Activated T-helper 17 cell treated with anti-CD3 and anti-CD28 coated beads, Interleukin-2, amount 50 U/mL, for 72 hours (primary cell): ENCODE data around the gene IFFO2. TPM values are rescaled to one million over a fixed set of nuclear protein-coding genes. Genes with fewer than 3 reads are reported as not detected.

Source experiments
- ATAC-seq: fragments of 150-1000 bp; cut with Tn5 transposase; replicated peaks from 2 replicates; pipeline ENCODE4 v1.10.0; 2021; ENCODE audit warnings: mild to moderate bottlenecking, moderate library complexity
- H3K27ac Mint-ChIP-seq: one replicate; pipeline ENCODE4 v1.8.0; 2022; ENCODE audit warnings: mixed read lengths
- H3K27me3 Mint-ChIP-seq: one replicate; pipeline ENCODE4 v1.8.0; 2022; ENCODE audit warnings: mixed read lengths
- H3K36me3 Mint-ChIP-seq: one replicate; pipeline ENCODE4 v1.8.0; 2022; ENCODE audit warnings: low read depth, mild to moderate bottlenecking, mixed read lengths
- H3K4me1 Mint-ChIP-seq: one replicate; pipeline ENCODE4 v1.8.0; 2022; ENCODE audit warnings: mixed read lengths
- H3K4me3 Mint-ChIP-seq: one replicate; pipeline ENCODE4 v1.8.0; 2022; ENCODE audit warnings: mild to moderate bottlenecking, mixed read lengths
- H3K9me3 Mint-ChIP-seq: one replicate; pipeline ENCODE4 v1.8.0; 2022; ENCODE audit warnings: mixed read lengths
- total RNA-seq, 2 donors: library from RNA; stranded (reverse); gene quantifications; one replicate each; pipeline ENCODE4 v1.2.3, GENCODE V29; 2022

Gene IFFO2
- total RNA-seq, 2 donors from 2014 or later, result 17.0 to 38.2 TPM

- Mint-ChIP-seq H3K27me3 (no peaks in the 10 kb centered on the region), H3K36me3 (peaks cover 17% of the 10 kb centered on the region), H3K9me3 (no peaks in the 10 kb centered on the region), H3K4me3 (no peak overlapping the region), H3K27ac (peak overlapping the region; percentile 77), H3K4me1 (peaks cover 50% of the 10 kb centered on the region)
- no peak for ATAC-seq
Observed at GRCh38 chr1:18940303-18941020, 16.0 kb downstream of the IFFO2 start.

- H3K4me1 Mint-ChIP-seq, result peaks cover 47% of the 10 kb centered on the region
- H3K27ac Mint-ChIP-seq, result peak overlapping the region; percentile 77
- no peaks in the 10 kb centered on the region for H3K27me3 Mint-ChIP-seq
- no peak for ATAC-seq
- H3K9me3 Mint-ChIP-seq, result no peaks in the 10 kb centered on the region
- peaks cover 17% of the 10 kb centered on the region for H3K36me3 Mint-ChIP-seq
- H3K4me3 Mint-ChIP-seq, result no peak overlapping the region
Observed at GRCh38 chr1:18939398-18940302, 16.8 kb downstream of the IFFO2 start.

DNA sequence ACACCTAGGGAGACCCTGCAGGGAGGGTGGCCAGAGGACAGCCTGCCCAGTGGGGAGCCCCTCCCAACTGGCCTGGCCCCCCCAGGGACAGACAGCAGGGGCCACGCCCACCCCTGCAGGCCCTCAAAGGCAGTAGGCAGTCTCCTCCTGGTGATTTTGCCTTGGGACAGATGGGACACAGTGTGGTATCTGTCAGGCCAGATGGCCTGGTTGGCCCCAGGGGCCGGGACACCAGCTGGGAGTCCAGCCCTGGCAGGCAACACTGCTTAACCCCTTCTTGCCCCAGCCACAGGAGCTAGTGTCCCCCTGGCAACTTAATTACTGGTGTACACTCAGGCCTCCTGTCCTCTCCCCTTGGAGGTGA lies 17.8 kb downstream of the IFFO2 start:
- Mint-ChIP-seq H3K4me1 (peaks cover 41% of the 10 kb centered on the region), H3K27me3 (no peaks in the 10 kb centered on the region), H3K4me3 (no peak overlapping the region), H3K27ac (no peak overlapping the region), H3K36me3 (peaks cover 11% of the 10 kb centered on the region), H3K9me3 (no peaks in the 10 kb centered on the region)
- ATAC-seq, result no peak

DNA sequence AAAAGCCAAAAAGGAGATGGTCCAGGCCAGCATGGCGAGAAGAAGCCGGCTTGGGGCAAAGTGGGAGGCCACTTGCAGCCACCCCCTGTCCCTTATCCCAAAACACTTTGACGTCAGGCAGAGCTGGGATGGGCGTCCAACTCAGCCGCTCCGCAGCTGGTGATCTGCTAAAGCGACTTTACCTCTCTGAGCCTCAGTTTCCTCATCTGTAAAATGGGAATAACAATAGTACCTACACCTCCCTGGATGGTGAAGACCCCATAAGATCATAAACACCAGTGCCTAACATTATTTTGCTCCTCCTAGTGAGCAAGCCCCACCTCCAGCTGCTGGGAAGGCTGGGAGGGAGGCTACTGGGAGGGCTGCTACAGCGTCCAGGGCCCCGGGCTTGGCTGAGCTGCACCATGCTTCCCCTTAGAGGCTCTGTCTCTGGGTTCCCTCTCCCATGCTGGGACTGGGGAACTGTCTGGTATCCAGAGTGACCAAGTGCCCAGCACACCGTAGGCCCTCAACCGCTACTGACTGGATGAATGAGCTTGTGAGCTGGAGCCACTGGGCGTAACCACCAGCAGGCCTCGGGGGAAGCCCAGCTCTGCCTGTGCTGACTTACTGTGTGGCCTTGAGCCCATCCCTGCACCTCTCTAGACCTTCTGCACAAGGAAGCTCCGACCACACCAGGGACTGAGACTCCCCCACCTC lies 18.3 kb downstream of the IFFO2 start:
- Mint-ChIP-seq H3K4me1 (peaks cover 41% of the 10 kb centered on the region), H3K36me3 (peaks cover 5% of the 10 kb centered on the region), H3K4me3 (no peak overlapping the region), H3K9me3 (no peaks in the 10 kb centered on the region), H3K27me3 (no peaks in the 10 kb centered on the region), H3K27ac (no peak overlapping the region)
- no peak for ATAC-seq

GRCh38 chr1:18937539-18937938 lies 18.9 kb downstream of the IFFO2 start:
- Mint-ChIP-seq H3K4me3 (no peak overlapping the region), H3K4me1 (peaks cover 44% of the 10 kb centered on the region), H3K36me3 (peaks cover 5% of the 10 kb centered on the region), H3K9me3 (no peaks in the 10 kb centered on the region), H3K27ac (peak overlapping the region; percentile 33), H3K27me3 (no peaks in the 10 kb centered on the region)
- peak; percentile 63 for ATAC-seq

GRCh38 chr1:18936814-18937481 lies 19.5 kb downstream of the IFFO2 start:
- Mint-ChIP-seq H3K27ac (peak overlapping the region; percentile 33), H3K4me1 (peaks cover 49% of the 10 kb centered on the region)

GRCh38 chr1:18936471-18936813 lies 20.0 kb downstream of the IFFO2 start:
- peak overlapping the region; percentile 33 for H3K27ac Mint-ChIP-seq
- H3K4me3 Mint-ChIP-seq, result peak overlapping the region; percentile 3
- peaks cover 5% of the 10 kb centered on the region for H3K36me3 Mint-ChIP-seq
- no peaks in the 10 kb centered on the region for H3K27me3 Mint-ChIP-seq
- H3K4me1 Mint-ChIP-seq, result peaks cover 54% of the 10 kb centered on the region
- H3K9me3 Mint-ChIP-seq, result no peaks in the 10 kb centered on the region
- ATAC-seq, result no peak

More at GRCh38 chr1:18936814-18937481, 19.5 kb downstream of the IFFO2 start:
- Mint-ChIP-seq H3K27me3 (no peaks in the 10 kb centered on the region), H3K9me3 (no peaks in the 10 kb centered on the region), H3K36me3 (peaks cover 5% of the 10 kb centered on the region), H3K4me3 (peak overlapping the region; percentile 3)
- no peak for ATAC-seq

- H3K27ac Mint-ChIP-seq, result peak overlapping the region; percentile 49
- peak; percentile 30 for ATAC-seq
- peaks cover 49% of the 10 kb centered on the region for H3K4me1 Mint-ChIP-seq
- no peaks in the 10 kb centered on the region for H3K9me3 Mint-ChIP-seq
- H3K27me3 Mint-ChIP-seq, result no peaks in the 10 kb centered on the region
- peaks cover 5% of the 10 kb centered on the region for H3K36me3 Mint-ChIP-seq
- H3K4me3 Mint-ChIP-seq, result peak overlapping the region; percentile 24
Observed at GRCh38 chr1:18934205-18935000, 22.1 kb downstream of the IFFO2 start.

GRCh38 chr1:18932879-18933278 lies 23.6 kb downstream of the IFFO2 start:
- Mint-ChIP-seq H3K4me1 (peaks cover 57% of the 10 kb centered on the region), H3K27me3 (no peaks in the 10 kb centered on the region), H3K9me3 (no peaks in the 10 kb centered on the region), H3K4me3 (peak overlapping the region; percentile 83), H3K36me3 (peaks cover 5% of the 10 kb centered on the region), H3K27ac (peak overlapping the region; percentile 79)
- no peak for ATAC-seq

DNA sequence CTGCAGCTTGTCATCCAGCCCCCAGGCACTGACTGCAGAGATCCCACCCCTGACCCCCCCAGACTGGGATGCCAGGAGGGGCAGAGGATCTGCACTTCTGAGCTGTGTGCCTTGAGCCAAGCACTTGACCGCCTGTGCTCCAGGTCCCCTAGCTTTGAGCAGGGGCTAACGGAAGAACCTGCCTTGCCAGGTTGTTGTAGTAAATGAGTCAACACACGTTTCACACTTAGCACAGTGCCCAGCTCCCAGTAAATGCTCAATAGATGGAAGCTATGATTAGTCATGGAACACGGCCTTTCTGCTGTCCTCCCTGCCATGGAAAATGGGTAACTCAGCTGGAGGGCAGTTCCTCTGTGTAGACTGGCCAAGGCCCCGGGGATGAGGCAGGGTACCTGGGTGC lies 24.1 kb downstream of the IFFO2 start:
- Mint-ChIP-seq H3K4me1 (peaks cover 62% of the 10 kb centered on the region), H3K4me3 (peak overlapping the region; percentile 83), H3K36me3 (peaks cover 5% of the 10 kb centered on the region), H3K27ac (peak overlapping the region; percentile 79), H3K9me3 (no peaks in the 10 kb centered on the region), H3K27me3 (no peaks in the 10 kb centered on the region)
- peak; percentile 27 for ATAC-seq

GRCh38 chr1:18931730-18932129 lies 24.7 kb downstream of the IFFO2 start:
- Mint-ChIP-seq H3K27me3 (no peaks in the 10 kb centered on the region), H3K9me3 (no peaks in the 10 kb centered on the region), H3K36me3 (peaks cover 2% of the 10 kb centered on the region), H3K4me1 (peaks cover 55% of the 10 kb centered on the region), H3K4me3 (peak overlapping the region; percentile 83), H3K27ac (peak overlapping the region; percentile 79)
- no peak for ATAC-seq

DNA sequence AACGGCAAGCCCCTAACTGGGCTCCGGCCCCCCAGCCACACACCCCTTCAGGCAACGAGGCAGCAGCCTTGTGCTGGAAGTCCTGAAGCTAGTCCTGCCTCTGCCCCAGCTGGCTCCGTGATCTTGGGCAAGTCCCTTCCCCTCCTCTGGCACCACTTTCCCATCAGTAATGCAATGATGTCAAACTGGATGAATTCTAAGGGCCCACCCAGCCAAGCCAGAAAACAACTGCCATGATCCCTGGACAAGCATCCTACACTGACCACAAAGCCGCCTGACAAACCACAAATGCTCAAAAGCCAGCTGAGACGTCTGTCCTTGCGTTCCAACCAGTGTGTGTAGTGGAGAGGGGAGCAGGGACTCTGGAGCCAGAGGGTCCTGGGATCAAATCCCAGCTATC lies 26.8 kb downstream of the IFFO2 start:
- Mint-ChIP-seq H3K4me1 (peaks cover 53% of the 10 kb centered on the region), H3K27me3 (no peaks in the 10 kb centered on the region), H3K36me3 (no peaks in the 10 kb centered on the region), H3K4me3 (peak overlapping the region; percentile 83), H3K9me3 (no peaks in the 10 kb centered on the region), H3K27ac (peak overlapping the region; percentile 15)
- ATAC-seq, result no peak

GRCh38 chr1:18928985-18929384 lies 27.5 kb downstream of the IFFO2 start:
- Mint-ChIP-seq H3K27ac (peak overlapping the region; percentile 96), H3K36me3 (no peaks in the 10 kb centered on the region), H3K4me3 (peak overlapping the region; percentile 83), H3K4me1 (peaks cover 53% of the 10 kb centered on the region), H3K9me3 (no peaks in the 10 kb centered on the region), H3K27me3 (no peaks in the 10 kb centered on the region)
- ATAC-seq, result no peak
